Ishikawa (cell line): Measurements from ENCODE around the gene THAP10.

Experiments
- CEBPB ChIP-seq: IDR thresholded peaks from 2 replicates; pipeline ENCODE4 v1.6.1; 2012
- CREB1 ChIP-seq: IDR thresholded peaks from 2 replicates; pipeline ENCODE4 v1.6.1; 2012; ENCODE audit warnings: low read depth
- EGR1 ChIP-seq: IDR thresholded peaks from 2 replicates; pipeline ENCODE4 v1.6.1; 2012
- EP300 ChIP-seq: IDR thresholded peaks from 2 replicates; pipeline ENCODE4 v1.6.1; 2012; ENCODE audit warnings: borderline replicate concordance
- FOXM1 ChIP-seq: IDR thresholded peaks from 2 replicates; pipeline ENCODE4 v1.6.1; 2012; ENCODE audit warnings: low read depth, borderline replicate concordance
- MAX ChIP-seq: IDR thresholded peaks from 2 replicates; pipeline ENCODE4 v1.6.1; 2012
- NFIC ChIP-seq: IDR thresholded peaks from 2 replicates; pipeline ENCODE4 v1.6.1; 2012
- RAD21 ChIP-seq: IDR thresholded peaks from 2 replicates; pipeline ENCODE4 v1.6.1; 2012; ENCODE audit warnings: low read depth
- REST ChIP-seq: IDR thresholded peaks from 2 replicates; pipeline ENCODE4 v1.6.1; 2012; ENCODE audit warnings: low read depth, mild to moderate bottlenecking
- TAF1 ChIP-seq: IDR thresholded peaks from 2 replicates; pipeline ENCODE4 v1.6.1; 2012; ENCODE audit warnings: low read depth, mild to moderate bottlenecking
- TCF12 ChIP-seq: IDR thresholded peaks from 2 replicates; pipeline ENCODE4 v1.6.1; 2012; ENCODE audit warnings: low read depth
- TEAD4 ChIP-seq: IDR thresholded peaks from 2 replicates; pipeline ENCODE4 v1.6.1; 2012
- YY1 ChIP-seq: IDR thresholded peaks from 2 replicates; pipeline ENCODE4 v1.6.1; 2012; ENCODE audit warnings: low read depth
- ZBTB7A ChIP-seq: IDR thresholded peaks from 2 replicates; pipeline ENCODE4 v1.6.1; 2012; ENCODE audit warnings: low read depth
- TF ChIP-seq, protein P1 (sequence below): IDR thresholded peaks from 2 replicates; pipeline ENCODE4 v1.6.1; 2012

THAP10 gene

GRCh38 chr15:70853973-70854665, 38.1 kb downstream of the THAP10 start, which contains the start of gene LARP6:
LARP6 (minus strand) TSS chr15:70854157; CDS start chr15:70854088, 69 bp downstream.
- TF ChIP-seq TEAD4: no peak
- no peak for TF ChIP-seq TCF12
- no peak for TF ChIP-seq ZBTB7A
- TF ChIP-seq CEBPB: no peak

DNA sequence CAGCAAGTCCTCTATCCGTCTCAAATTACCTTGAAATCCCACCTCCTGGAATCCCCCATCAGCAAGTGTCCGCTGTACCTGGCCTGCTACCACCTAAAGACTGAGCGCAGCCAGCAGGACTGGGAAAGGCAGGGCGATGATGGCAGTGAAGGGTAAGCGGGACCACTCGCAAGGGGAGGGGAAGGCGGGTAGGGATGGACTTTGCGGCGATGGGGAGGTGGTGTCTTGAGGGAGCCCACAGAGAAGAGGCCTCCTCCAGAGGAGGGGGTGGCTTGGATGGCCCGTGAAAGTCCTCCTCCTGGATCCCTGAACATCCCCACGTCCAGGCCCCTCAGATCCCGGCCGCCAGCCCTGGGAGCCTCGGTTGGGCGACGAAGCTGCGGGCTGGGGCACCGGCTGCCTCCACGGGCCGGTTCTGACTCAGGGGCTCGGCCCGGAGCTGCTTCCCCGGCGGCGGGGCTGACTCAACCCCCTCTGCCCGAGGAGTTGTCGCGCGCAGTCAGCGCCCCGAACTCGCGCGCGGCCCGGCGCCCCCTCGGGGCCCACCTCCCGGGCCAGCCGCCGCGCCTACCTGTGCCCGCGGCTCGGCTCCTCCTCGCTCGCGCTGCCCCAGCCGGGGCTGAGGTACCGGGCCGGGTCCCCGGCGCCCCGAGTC, 38.8 kb downstream of the THAP10 start:
- TF ChIP-seq CEBPB (no peak), NFIC (no peak), CREB1 (no peak), TAF1 (no peak; the same call in 1 of the 2 replicates), ZBTB7A (no peak), EP300 (no peak), MAX (no peak), YY1 (no peak), FOXM1 (no peak), TCF12 (no peak), REST (no peak)
- TF ChIP-seq, protein P1, sequence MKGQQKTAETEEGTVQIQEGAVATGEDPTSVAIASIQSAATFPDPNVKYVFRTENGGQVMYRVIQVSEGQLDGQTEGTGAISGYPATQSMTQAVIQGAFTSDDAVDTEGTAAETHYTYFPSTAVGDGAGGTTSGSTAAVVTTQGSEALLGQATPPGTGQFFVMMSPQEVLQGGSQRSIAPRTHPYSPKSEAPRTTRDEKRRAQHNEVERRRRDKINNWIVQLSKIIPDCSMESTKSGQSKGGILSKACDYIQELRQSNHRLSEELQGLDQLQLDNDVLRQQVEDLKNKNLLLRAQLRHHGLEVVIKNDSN: no peak

- TF ChIP-seq CEBPB: no peak
- TF ChIP-seq TCF12: no peak
- TF ChIP-seq CREB1: no peak
- no peak for TF ChIP-seq ZBTB7A
- TF ChIP-seq EGR1: no peak
- TF ChIP-seq REST: no peak
- TF ChIP-seq, protein P1: no peak
- TF ChIP-seq RAD21: no peak
- TF ChIP-seq YY1: no peak
- TF ChIP-seq FOXM1: no peak
- no peak for TF ChIP-seq NFIC
- TF ChIP-seq TAF1: no peak
- no peak for TF ChIP-seq EP300
- TF ChIP-seq TEAD4: no peak
- no peak for TF ChIP-seq MAX
These were observed 39.5 kb downstream of the THAP10 start for GRCh38 chr15:70852501-70853317.

- TF ChIP-seq YY1 (no peak), REST (no peak), EGR1 (no peak), MAX (no peak), EP300 (no peak)
- TF ChIP-seq, protein P1: no peak
These were observed 40.3 kb downstream of the THAP10 start for GRCh38 chr15:70851889-70852288.
